Fibroblast of pulmonary artery (primary cell): ENCODE data around the gene ATP6V0D1.

ENCODE experiments used
- DNase-seq: peaks from one replicate; pipeline ENCODE4 v3.0.0-alpha.2; 2010; ENCODE audit warnings: low read depth
- H3K4me3 ChIP-seq: replicated peaks from 2 replicates; pipeline ENCODE4 v1.5.1; 2011; ENCODE audit warnings: low read depth, mild to moderate bottlenecking, control low read depth, low read length, moderate library complexity
- CTCF ChIP-seq: IDR thresholded peaks from 2 replicates; pipeline ENCODE4 v1.5.1; 2011; ENCODE audit warnings: mild to moderate bottlenecking, control low read depth, low read length, inconsistent platforms; ENCODE audit errors: missing control alignments

Gene ATP6V0D1

GRCh38 chr16:67460961-67461360 is 20.0 kb downstream of the ATP6V0D1 start:
- no peak overlapping the region for H3K4me3 ChIP-seq
- DNase-seq, result no peak
- TF ChIP-seq CTCF, result no peak

- TF ChIP-seq CTCF, result no peak
- DNase-seq, result no peak
- H3K4me3 ChIP-seq, result no peak overlapping the region
Measured at GRCh38 chr16:67460168-67460567, 20.8 kb downstream of the ATP6V0D1 start.

- no peak for DNase-seq
- no peak for TF ChIP-seq CTCF
- H3K4me3 ChIP-seq, result no peak overlapping the region
Measured at GRCh38 chr16:67459861-67460150, 21.2 kb downstream of the ATP6V0D1 start.

GRCh38 chr16:67459066-67459860 is 21.7 kb downstream of the ATP6V0D1 start:
- no peak overlapping the region for H3K4me3 ChIP-seq
- no peak for DNase-seq
- TF ChIP-seq CTCF, result no peak

- no peak for TF ChIP-seq CTCF
- H3K4me3 ChIP-seq, result no peak overlapping the region
- peak; percentile 34 for DNase-seq
Measured at GRCh38 chr16:67458121-67458641, 22.8 kb downstream of the ATP6V0D1 start.

- no peak for DNase-seq
- no peak for TF ChIP-seq CTCF
- H3K4me3 ChIP-seq, result no peak overlapping the region
Measured at GRCh38 chr16:67457611-67458010, 23.3 kb downstream of the ATP6V0D1 start.
